GM12878 (cell line): ENCODE measurements around the gene MBOAT1. TPM values are rescaled to one million over a fixed set of nuclear protein-coding genes. Genes with fewer than 3 reads are reported as not detected.

Source experiments
- ATAC-seq: fragments of 200-7000 bp; cut with Tn5 transposase; 3 replicates; pipeline ENCODE4 v1.9.1; 2020; ENCODE audit warnings: mild to moderate bottlenecking, moderate library complexity
- BruUV-seq: library from RNA; stranded (reverse); fragments of 400-500 nt; replicated peaks from 2 replicates; lab custom pipeline; 2021; lab: Mats Ljungman, UMichigan
- CTCF ChIA-PET: fragments of 300-600 bp; sonication (Branson Sonifier 250); formaldehyde crosslinking; extraction: SDS; loops from one replicate; lab custom pipeline; 2021; ENCODE audit warnings: inconsistent platforms; lab: Yijun Ruan, JAX
- POLR2A ChIA-PET: fragments of 350-600 bp; formaldehyde crosslinking; extraction: SDS; loops from one replicate; lab custom pipeline; 2021; ENCODE audit warnings: inconsistent platforms; lab: Charles Lee
- RAD21 ChIA-PET: fragments of 300-600 bp; sonication (Branson Sonifier 250); formaldehyde crosslinking; loops from one replicate; lab custom pipeline; 2023; ENCODE audit warnings: antibody characterized with exemption; ENCODE audit not compliant: unreplicated experiment; lab: Charles Lee
- SMC1A ChIA-PET: fragments of 300-600 bp; sonication (Branson Sonifier 250); formaldehyde crosslinking; loops from one replicate; lab custom pipeline; 2023; ENCODE audit not compliant: unreplicated experiment, uncharacterized antibody; lab: Charles Lee
- DNase-seq: peaks from one replicate; pipeline ENCODE4 v3.0.0-alpha.2; 2011; ENCODE audit warnings: low read depth, low spot score
- FAIRE-seq: peaks from 3 replicates; lab custom pipeline; 2011; peaks lifted over from hg19 to GRCh38; lab: Jason Lieb, UNC
- H2AFZ ChIP-seq: 2 replicates; pipeline ENCODE4 v1.6.0; 2011; ENCODE audit warnings: low read depth, low read length, control low read depth; ENCODE audit not compliant: control insufficient read depth
- H3K27ac ChIP-seq: 2 replicates; pipeline ENCODE4 v1.5.1; 2011; ENCODE audit warnings: control low read depth; ENCODE audit not compliant: control insufficient read depth, insufficient read depth
- H3K27me3 ChIP-seq, 2 experiments: replicated peaks in 1 of 2; 2 replicates each; pipeline versions ENCODE4 v1.6.0 to v1.6.1; 2011; ENCODE audit warnings: low read length in 1 of 2; ENCODE audit not compliant: control insufficient read depth in 2 of 2, insufficient read depth in 2 of 2
- H3K36me3 ChIP-seq, 2 experiments: 2 replicates each; pipeline ENCODE4 v1.5.1; 2011; ENCODE audit warnings: low read length in 1 of 2; ENCODE audit not compliant: control insufficient read depth in 2 of 2, insufficient read depth in 2 of 2
- H3K4me1 ChIP-seq: 2 replicates; pipeline ENCODE4 v1.6.1; 2011; ENCODE audit warnings: mild to moderate bottlenecking, low read length, moderate library complexity, mixed read lengths; ENCODE audit not compliant: control insufficient read depth, insufficient read depth
- H3K4me2 ChIP-seq: 2 replicates; pipeline ENCODE4 v1.6.0; 2011; ENCODE audit warnings: control low read depth; ENCODE audit not compliant: control insufficient read depth, insufficient read depth
- H3K4me3 ChIP-seq: fragments of 200-600 bp; sonication (generic); 2 replicates; pipeline ENCODE4 v1.5.1; 2016
- H3K79me2 ChIP-seq: 2 replicates; pipeline ENCODE4 v1.6.0; 2011; ENCODE audit warnings: low read length; ENCODE audit not compliant: control insufficient read depth, insufficient read depth
- H3K9ac ChIP-seq: 2 replicates; pipeline ENCODE4 v1.8.0; 2011; ENCODE audit warnings: low read length, control low read depth, mixed read lengths; ENCODE audit not compliant: control insufficient read depth, insufficient read depth
- H3K9me3 ChIP-seq: replicated peaks from 3 replicates; pipeline ENCODE4 v1.5.1; 2011; ENCODE audit warnings: mild to moderate bottlenecking, low read length; ENCODE audit not compliant: control insufficient read depth, insufficient read depth
- H4K20me1 ChIP-seq: 2 replicates; pipeline ENCODE4 v1.6.0; 2011; ENCODE audit not compliant: control insufficient read depth, insufficient read depth
- BACH1 ChIP-seq: fragments of 450-650 bp; IDR thresholded peaks from 2 replicates; pipeline ENCODE4 v1.6.1; 2017; ENCODE audit warnings: mild to moderate bottlenecking, borderline replicate concordance
- CHD1 ChIP-seq: IDR thresholded peaks from 2 replicates; pipeline ENCODE4 v1.6.1; 2012; ENCODE audit warnings: low read depth, low read length, improper control_type of control experiment
- E2F4 ChIP-seq: IDR thresholded peaks from 2 replicates; pipeline ENCODE4 v1.6.1; 2012; ENCODE audit warnings: low read depth, low read length, improper control_type of control experiment
- EED ChIP-seq: sonication (generic); IDR thresholded peaks from 2 replicates; pipeline ENCODE4 v1.6.1; 2016; ENCODE audit warnings: antibody characterized with exemption, low read depth
- IRF5 ChIP-seq: fragments of 450-650 bp; IDR thresholded peaks from 2 replicates; pipeline ENCODE4 v1.6.1; 2017; ENCODE audit warnings: borderline replicate concordance
- KLF5 ChIP-seq: fragments of 450-650 bp; IDR thresholded peaks from 2 replicates; pipeline ENCODE4 v1.6.1; 2014; ENCODE audit warnings: mild to moderate bottlenecking; ENCODE audit not compliant: partially characterized antibody
- PBX3 ChIP-seq: IDR thresholded peaks from 2 replicates; pipeline ENCODE4 v1.6.1; 2011; ENCODE audit warnings: mild to moderate bottlenecking, low read depth, low read length, moderate library complexity; ENCODE audit not compliant: insufficient replicate concordance
- PKNOX1 ChIP-seq: fragments of 450-650 bp; IDR thresholded peaks from 2 replicates; pipeline ENCODE4 v1.6.1; 2016; ENCODE audit warnings: mild to moderate bottlenecking
- SKIL ChIP-seq: fragments of 450-650 bp; IDR thresholded peaks from 2 replicates; pipeline ENCODE4 v1.6.1; 2017; ENCODE audit warnings: mild to moderate bottlenecking, low read depth, inconsistent platforms; ENCODE audit not compliant: poor library complexity, severe bottlenecking
- SMAD5 ChIP-seq: IDR thresholded peaks from 2 replicates; pipeline ENCODE4 v1.6.1; 2016; ENCODE audit warnings: antibody characterized with exemption, low read depth
- SRF ChIP-seq, 2 experiments: IDR thresholded peaks; 2 replicates each; pipeline ENCODE4 v1.6.1; 2011; ENCODE audit warnings: low read depth in 2 of 2, low read length in 2 of 2, mild to moderate bottlenecking in 1 of 2, moderate library complexity in 1 of 2
- STAT3 ChIP-seq: IDR thresholded peaks from 2 replicates; pipeline ENCODE4 v1.6.1; 2011; ENCODE audit warnings: low read depth, low read length, improper control_type of control experiment
- TCF12 ChIP-seq: IDR thresholded peaks from 2 replicates; pipeline ENCODE4 v1.6.1; 2011; ENCODE audit warnings: low read depth, mild to moderate bottlenecking, low read length
- YBX1 ChIP-seq: fragments of 450-650 bp; IDR thresholded peaks from 2 replicates; pipeline ENCODE4 v1.6.1; 2016; ENCODE audit warnings: antibody characterized with exemption
- ZBTB11 ChIP-seq: fragments of 450-650 bp; formaldehyde crosslinking; IDR thresholded peaks from 2 replicates; pipeline ENCODE4 v1.5.0; 2022; ENCODE audit warnings: mild to moderate bottlenecking, missing genetic modification characterization
- WGBS: methylation state at CpG from one replicate; pipeline ENCODE4 v1.1.6; 2016; ENCODE audit warnings: low lambda C conversion rate; ENCODE audit not compliant: insufficient replicate concordance, insufficient coverage; ENCODE audit errors: missing lambda C conversion rate; 5-methylcytosine and 5-hydroxymethylcytosine counted together
- in situ Hi-C: fragments of 300-500 bp; cut with MboI; formaldehyde crosslinking; loops from 9 replicates; pipeline ENCODE4 v1.14.3; 2018; ENCODE audit warnings: mixed read lengths
- intact Hi-C: fragments of 100-400 bp; cut with micrococcal nuclease; formaldehyde crosslinking; loops from one replicate; pipeline ENCODE4 v1.14.2; 2022; ENCODE audit not compliant: unreplicated experiment
- polyA plus RNA-seq, 11 experiments: library from polyadenylated mRNA; depleted of rRNA in 4 of 11; unstranded in 6 of 11; stranded (reverse) in 5 of 11; fragments of >200 nt; fragmentation: Nextera tagmentation in 4 of 11; fragmentation: Illumina TruSeq in 1 of 11; extraction: Ambion mirVana in 4 of 11; extraction: Trizol in 1 of 11; gene quantifications; 1 replicate in 1 of 11; 2 replicates in 10 of 11; pipeline versions ENCODE4 v1.2.1 to v1.2.3, GENCODE V29; 2011 to 2016; ENCODE audit warnings: inconsistent platforms in 2 of 11, missing spikeins in 2 of 11, low read depth in 1 of 11
- total RNA-seq, 4 experiments: library from RNA; depleted of rRNA in 3 of 4; stranded (reverse); fragments of >200 nt in 3 of 4; fragmentation: Illumina TruSeq in 1 of 4; extraction: Trizol in 1 of 4; gene quantifications; 2 replicates each; pipeline versions ENCODE4 v1.2.1 to v1.2.3, GENCODE V29; 2013 to 2021

Gene MBOAT1
- total and polyA plus RNA-seq, 10 of the 15 experiments (the other 5 are each of a cell fraction or from before 2014, with no cell fraction given) = 0.39 to 21.0 (median 11.6) TPM

- DNase-seq (no peak), ATAC-seq (no peak), FAIRE-seq (no peak)
- in situ Hi-C loops = no loop called here
- Histone ChIP-seq H3K4me3 (no peak overlapping the region), H3K9ac (no peak overlapping the region), H3K27ac (no peak overlapping the region), H4K20me1 (no peaks in the 10 kb centered on the region), H3K4me1 (no peaks in the 10 kb centered on the region), H3K27me3 (no peaks in the 10 kb centered on the region), H3K36me3 (no peaks in the 10 kb centered on the region), H2AFZ (no peak overlapping the region), H3K79me2 (no peaks in the 10 kb centered on the region), H3K4me2 (no peak overlapping the region), H3K9me3 (no peaks in the 10 kb centered on the region)
- POLR2A ChIA-PET = no interaction called here
- RAD21 ChIA-PET = no interaction called here
- SMC1A ChIA-PET = interaction anchor here (0.5 to 1.3 kb wide), 2 partner anchors 256 to 281 kb away, joined by 3 read pairs; no protein-coding TSS in a partner anchor
- intact Hi-C loops = no loop called here
- 24% methylated on average over 5 of the region's 5 CpGs for WGBS
- BruUV-seq = no TSS peak
- CTCF ChIA-PET = no interaction called here
- no peak for TF ChIP-seq SKIL
- TF ChIP-seq YBX1 = no peak
- TF ChIP-seq ZBTB11 (CRISPR knock-in tag) = no peak
- no peak for TF ChIP-seq PKNOX1
- TF ChIP-seq EED = no peak
- TF ChIP-seq SMAD5 = no peak
- TF ChIP-seq CHD1 = no peak
- TF ChIP-seq BACH1 = no peak
- no peak for TF ChIP-seq STAT3
- no peak for TF ChIP-seq IRF5
- TF ChIP-seq PBX3 = no peak
- no peak for TF ChIP-seq SRF (IDR thresholded peaks at IDR 0.05; ENCODE audit: low read depth in 2 of 2, low read length in 2 of 2)
- TF ChIP-seq KLF5 = no peak
- no peak for TF ChIP-seq TCF12
- TF ChIP-seq E2F4 = no peak
Measured at GRCh38 chr6:20251525-20251924, 39.3 kb upstream of the MBOAT1 start.
